A549 (cell line): ENCODE results near the gene SPATA9.

Source experiments
- CHD2 ChIP-seq: fragments of 150-350 bp; IDR thresholded peaks from 2 replicates; pipeline ENCODE4 v1.6.1; 2014; ENCODE audit warnings: low read length; ENCODE audit not compliant: partially characterized antibody
- EP300 ChIP-seq, 2 experiments: fragments of >200 bp; sonication (Bioruptor Twin); formaldehyde crosslinking; IDR thresholded peaks; 2 replicates in 1 of 2; 3 replicates in 1 of 2; pipeline ENCODE4 v1.6.1; 2016 to 2017
- HDAC2 ChIP-seq: fragments of 200-600 bp; sonication (generic); IDR thresholded peaks from 2 replicates; pipeline ENCODE4 v1.6.1; 2016
- KDM5A ChIP-seq: fragments of 200-600 bp; sonication (generic); IDR thresholded peaks from 2 replicates; pipeline ENCODE4 v1.6.1; 2016; ENCODE audit warnings: antibody characterized with exemption, mild to moderate bottlenecking
- MAZ ChIP-seq: fragments of 150-350 bp; IDR thresholded peaks from 2 replicates; pipeline ENCODE4 v1.6.1; 2014; ENCODE audit warnings: antibody characterized with exemption, low read depth, low read length, borderline replicate concordance
- NPAS2 ChIP-seq: fragments of 250-450 bp; sonication (Bioruptor Pico); IDR thresholded peaks from 2 replicates; pipeline ENCODE4 v1.8.0; 2022; ENCODE audit warnings: mild to moderate bottlenecking, moderate library complexity, borderline replicate concordance
- RAD21 ChIP-seq, 2 experiments: fragments of >200 bp in 1 of 2; sonication (Bioruptor Twin) in 1 of 2; formaldehyde crosslinking in 1 of 2; IDR thresholded peaks in 1 of 2; conservative IDR thresholded peaks in 1 of 2; 2 replicates in 1 of 2; 3 replicates in 1 of 2; pipeline ENCODE4 v1.6.1; 2012 to 2018; ENCODE audit warnings: inconsistent platforms in 1 of 2
- RARB ChIP-seq: fragments of 250-450 bp; sonication (Bioruptor Pico); IDR thresholded peaks from 2 replicates; pipeline ENCODE4 v1.8.0; 2021; ENCODE audit warnings: mild to moderate bottlenecking, moderate library complexity
- TF ChIP-seq, protein P1 (sequence below): fragments of >200 bp; sonication (Bioruptor Twin); formaldehyde crosslinking; IDR thresholded peaks from 3 replicates; pipeline ENCODE4 v1.5.1; 2016
- TF ChIP-seq, protein P2 (sequence below): IDR thresholded peaks from 2 replicates; pipeline ENCODE4 v1.6.1; 2012
- TF ChIP-seq, protein P3 (sequence below): fragments of 450-650 bp; IDR thresholded peaks from 2 replicates; pipeline ENCODE4 v1.6.1; 2014; ENCODE audit warnings: antibody characterized with exemption
- TF ChIP-seq, protein P4 (sequence below): fragments of 200-600 bp; sonication (generic); IDR thresholded peaks from 2 replicates; pipeline ENCODE4 v1.6.1; 2016; ENCODE audit warnings: antibody characterized with exemption, mild to moderate bottlenecking, moderate library complexity

DNA sequence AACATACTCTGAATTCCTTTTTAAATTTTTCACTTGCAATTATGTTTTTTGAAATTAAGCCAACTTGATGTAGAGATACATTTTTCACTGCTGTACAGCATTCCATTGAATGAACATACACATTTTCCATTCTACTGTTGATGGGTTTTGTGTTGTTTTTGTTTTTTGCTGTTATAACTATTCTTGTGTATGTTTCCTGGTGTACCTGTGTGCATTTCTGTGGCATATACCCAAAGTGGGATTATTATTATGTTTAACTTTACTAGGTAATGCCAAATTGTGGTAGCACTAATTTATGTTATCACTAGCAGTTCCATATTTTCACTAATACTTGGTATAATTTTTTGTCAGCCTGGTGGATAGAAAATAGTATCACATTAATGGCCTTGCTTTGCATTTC lies 33.5 kb downstream of the SPATA9 start:
- TF ChIP-seq KDM5A, result no peak
- TF ChIP-seq RARB (CRISPR knock-in tag), result no peak
- TF ChIP-seq, protein P1, sequence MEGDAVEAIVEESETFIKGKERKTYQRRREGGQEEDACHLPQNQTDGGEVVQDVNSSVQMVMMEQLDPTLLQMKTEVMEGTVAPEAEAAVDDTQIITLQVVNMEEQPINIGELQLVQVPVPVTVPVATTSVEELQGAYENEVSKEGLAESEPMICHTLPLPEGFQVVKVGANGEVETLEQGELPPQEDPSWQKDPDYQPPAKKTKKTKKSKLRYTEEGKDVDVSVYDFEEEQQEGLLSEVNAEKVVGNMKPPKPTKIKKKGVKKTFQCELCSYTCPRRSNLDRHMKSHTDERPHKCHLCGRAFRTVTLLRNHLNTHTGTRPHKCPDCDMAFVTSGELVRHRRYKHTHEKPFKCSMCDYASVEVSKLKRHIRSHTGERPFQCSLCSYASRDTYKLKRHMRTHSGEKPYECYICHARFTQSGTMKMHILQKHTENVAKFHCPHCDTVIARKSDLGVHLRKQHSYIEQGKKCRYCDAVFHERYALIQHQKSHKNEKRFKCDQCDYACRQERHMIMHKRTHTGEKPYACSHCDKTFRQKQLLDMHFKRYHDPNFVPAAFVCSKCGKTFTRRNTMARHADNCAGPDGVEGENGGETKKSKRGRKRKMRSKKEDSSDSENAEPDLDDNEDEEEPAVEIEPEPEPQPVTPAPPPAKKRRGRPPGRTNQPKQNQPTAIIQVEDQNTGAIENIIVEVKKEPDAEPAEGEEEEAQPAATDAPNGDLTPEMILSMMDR, result no peak
- no peak for TF ChIP-seq NPAS2 (CRISPR knock-in tag)
- TF ChIP-seq, protein P2, sequence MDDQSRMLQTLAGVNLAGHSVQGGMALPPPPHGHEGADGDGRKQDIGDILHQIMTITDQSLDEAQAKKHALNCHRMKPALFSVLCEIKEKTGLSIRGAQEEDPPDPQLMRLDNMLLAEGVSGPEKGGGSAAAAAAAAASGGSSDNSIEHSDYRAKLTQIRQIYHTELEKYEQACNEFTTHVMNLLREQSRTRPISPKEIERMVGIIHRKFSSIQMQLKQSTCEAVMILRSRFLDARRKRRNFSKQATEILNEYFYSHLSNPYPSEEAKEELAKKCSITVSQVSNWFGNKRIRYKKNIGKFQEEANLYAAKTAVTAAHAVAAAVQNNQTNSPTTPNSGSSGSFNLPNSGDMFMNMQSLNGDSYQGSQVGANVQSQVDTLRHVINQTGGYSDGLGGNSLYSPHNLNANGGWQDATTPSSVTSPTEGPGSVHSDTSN, result no peak
- no peak for TF ChIP-seq RAD21 (conservative IDR thresholded peaks at IDR 0.05 in 1 of 2, IDR thresholded peaks at IDR 0.05 in 1 of 2)
- no peak for TF ChIP-seq CHD2
- no peak for TF ChIP-seq EP300 (IDR thresholded peaks at IDR 0.05)
- TF ChIP-seq, protein P3, sequence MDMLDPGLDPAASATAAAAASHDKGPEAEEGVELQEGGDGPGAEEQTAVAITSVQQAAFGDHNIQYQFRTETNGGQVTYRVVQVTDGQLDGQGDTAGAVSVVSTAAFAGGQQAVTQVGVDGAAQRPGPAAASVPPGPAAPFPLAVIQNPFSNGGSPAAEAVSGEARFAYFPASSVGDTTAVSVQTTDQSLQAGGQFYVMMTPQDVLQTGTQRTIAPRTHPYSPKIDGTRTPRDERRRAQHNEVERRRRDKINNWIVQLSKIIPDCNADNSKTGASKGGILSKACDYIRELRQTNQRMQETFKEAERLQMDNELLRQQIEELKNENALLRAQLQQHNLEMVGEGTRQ, result no peak
- TF ChIP-seq, protein P4, sequence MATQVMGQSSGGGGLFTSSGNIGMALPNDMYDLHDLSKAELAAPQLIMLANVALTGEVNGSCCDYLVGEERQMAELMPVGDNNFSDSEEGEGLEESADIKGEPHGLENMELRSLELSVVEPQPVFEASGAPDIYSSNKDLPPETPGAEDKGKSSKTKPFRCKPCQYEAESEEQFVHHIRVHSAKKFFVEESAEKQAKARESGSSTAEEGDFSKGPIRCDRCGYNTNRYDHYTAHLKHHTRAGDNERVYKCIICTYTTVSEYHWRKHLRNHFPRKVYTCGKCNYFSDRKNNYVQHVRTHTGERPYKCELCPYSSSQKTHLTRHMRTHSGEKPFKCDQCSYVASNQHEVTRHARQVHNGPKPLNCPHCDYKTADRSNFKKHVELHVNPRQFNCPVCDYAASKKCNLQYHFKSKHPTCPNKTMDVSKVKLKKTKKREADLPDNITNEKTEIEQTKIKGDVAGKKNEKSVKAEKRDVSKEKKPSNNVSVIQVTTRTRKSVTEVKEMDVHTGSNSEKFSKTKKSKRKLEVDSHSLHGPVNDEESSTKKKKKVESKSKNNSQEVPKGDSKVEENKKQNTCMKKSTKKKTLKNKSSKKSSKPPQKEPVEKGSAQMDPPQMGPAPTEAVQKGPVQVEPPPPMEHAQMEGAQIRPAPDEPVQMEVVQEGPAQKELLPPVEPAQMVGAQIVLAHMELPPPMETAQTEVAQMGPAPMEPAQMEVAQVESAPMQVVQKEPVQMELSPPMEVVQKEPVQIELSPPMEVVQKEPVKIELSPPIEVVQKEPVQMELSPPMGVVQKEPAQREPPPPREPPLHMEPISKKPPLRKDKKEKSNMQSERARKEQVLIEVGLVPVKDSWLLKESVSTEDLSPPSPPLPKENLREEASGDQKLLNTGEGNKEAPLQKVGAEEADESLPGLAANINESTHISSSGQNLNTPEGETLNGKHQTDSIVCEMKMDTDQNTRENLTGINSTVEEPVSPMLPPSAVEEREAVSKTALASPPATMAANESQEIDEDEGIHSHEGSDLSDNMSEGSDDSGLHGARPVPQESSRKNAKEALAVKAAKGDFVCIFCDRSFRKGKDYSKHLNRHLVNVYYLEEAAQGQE, result no peak
- no peak for TF ChIP-seq HDAC2
- TF ChIP-seq MAZ, result no peak
